ENCODE measurements around the gene GATA5.

Gene GATA5

DNA sequence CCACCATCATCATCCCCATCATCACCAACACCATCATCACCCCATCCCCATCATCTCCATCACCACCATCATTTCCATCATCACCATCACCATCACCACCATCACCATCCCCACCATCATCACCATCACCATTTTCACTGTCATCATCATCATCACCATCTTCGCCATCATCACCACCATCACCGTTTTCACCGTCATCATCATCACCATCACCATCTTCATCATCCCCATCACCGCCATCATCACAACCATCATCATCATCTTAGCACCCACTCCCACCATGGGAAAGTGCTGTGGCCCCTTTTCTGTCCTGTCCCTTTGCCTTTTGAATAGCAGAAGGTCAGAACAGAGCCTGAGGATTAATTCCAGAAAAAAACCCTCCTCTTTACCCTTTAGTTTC is 28.5 kb upstream of the GATA5 start:
- peaks cover 9% of the 10 kb centered on the region for H3K4me1 ChIP-seq (ENCODE audit: insufficient read depth, insufficient read length)
- H3K9me3 ChIP-seq (ENCODE audit: insufficient read depth, low read length): no peaks in the 10 kb centered on the region
- DNase-seq (ENCODE audit: low read depth, low spot score): no peak
- H3K36me3 ChIP-seq (ENCODE audit: insufficient read depth, insufficient read length, low read length): no peaks in the 10 kb centered on the region
- no peak overlapping the region for H3K4me3 ChIP-seq (ENCODE audit: insufficient read length, low read depth)
- TF ChIP-seq SUZ12 (IDR thresholded peaks at IDR 0.05; ENCODE audit: extremely low read depth, insufficient read depth, insufficient read length): no peak
- no peak for TF ChIP-seq YY1 (IDR thresholded peaks at IDR 0.05; ENCODE audit: insufficient read depth, insufficient read length)
- TF ChIP-seq ZNF274 (IDR thresholded peaks at IDR 0.05; ENCODE audit: low read depth, low read length): no peak
- H3K9ac ChIP-seq (ENCODE audit: insufficient read length, low read depth): no peak overlapping the region
- peaks cover 7% of the 10 kb centered on the region for H3K27me3 ChIP-seq (ENCODE audit: insufficient read depth, insufficient read length)

DNA sequence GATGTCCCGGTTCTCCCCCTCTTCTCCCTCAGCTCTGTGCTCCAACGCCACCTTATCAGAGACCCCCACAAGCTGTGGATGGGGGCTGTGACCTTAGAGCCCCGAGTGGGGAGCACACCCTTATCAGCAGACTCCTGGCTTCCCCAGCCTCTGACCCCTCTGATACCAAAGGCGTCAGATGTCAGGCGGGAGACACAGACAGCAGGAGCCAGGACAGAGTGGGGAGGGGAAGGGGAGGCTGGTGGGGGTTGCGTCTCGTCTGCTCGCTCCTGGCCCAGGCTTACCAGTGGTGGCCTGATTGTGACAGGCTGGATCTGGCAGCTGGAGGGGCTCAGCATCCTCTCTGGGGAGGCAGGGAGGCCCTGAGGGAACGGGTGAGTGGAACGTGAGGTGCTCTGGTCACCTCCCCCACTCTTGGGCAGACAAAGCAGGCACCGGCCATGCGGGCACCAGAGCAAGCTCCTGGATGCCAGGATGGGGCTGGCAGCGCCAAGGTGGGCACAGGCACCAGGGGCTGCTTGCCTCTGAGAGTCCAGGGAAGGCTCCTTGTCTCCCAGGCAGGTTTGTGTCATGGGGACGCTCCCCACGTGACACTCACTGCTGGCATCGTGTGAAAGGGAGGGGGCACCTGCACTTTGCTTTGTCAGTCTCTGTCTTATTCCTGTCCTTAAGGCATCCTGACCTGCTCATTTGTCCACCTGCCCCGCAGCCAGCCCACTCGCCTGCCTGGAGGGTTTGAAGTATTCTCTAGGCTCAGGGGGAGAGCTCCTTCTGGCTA is 27.8 kb upstream of the GATA5 start:
- H3K4me3 ChIP-seq (ENCODE audit: insufficient read length, low read depth): no peak overlapping the region
- no peaks in the 10 kb centered on the region for H3K9me3 ChIP-seq (ENCODE audit: insufficient read depth, low read length)
- DNase-seq (ENCODE audit: low read depth, low spot score): no peak
- H3K27me3 ChIP-seq (ENCODE audit: insufficient read depth, insufficient read length): peaks cover 11% of the 10 kb centered on the region
- TF ChIP-seq SUZ12 (IDR thresholded peaks at IDR 0.05; ENCODE audit: extremely low read depth, insufficient read depth, insufficient read length) (no peak), ZNF274 (IDR thresholded peaks at IDR 0.05; ENCODE audit: low read depth, low read length) (no peak), YY1 (IDR thresholded peaks at IDR 0.05; ENCODE audit: insufficient read depth, insufficient read length) (no peak)
- no peaks in the 10 kb centered on the region for H3K36me3 ChIP-seq (ENCODE audit: insufficient read depth, insufficient read length, low read length)
- H3K9ac ChIP-seq (ENCODE audit: insufficient read length, low read depth): no peak overlapping the region
- H3K4me1 ChIP-seq (ENCODE audit: insufficient read depth, insufficient read length): peaks cover 8% of the 10 kb centered on the region

DNA sequence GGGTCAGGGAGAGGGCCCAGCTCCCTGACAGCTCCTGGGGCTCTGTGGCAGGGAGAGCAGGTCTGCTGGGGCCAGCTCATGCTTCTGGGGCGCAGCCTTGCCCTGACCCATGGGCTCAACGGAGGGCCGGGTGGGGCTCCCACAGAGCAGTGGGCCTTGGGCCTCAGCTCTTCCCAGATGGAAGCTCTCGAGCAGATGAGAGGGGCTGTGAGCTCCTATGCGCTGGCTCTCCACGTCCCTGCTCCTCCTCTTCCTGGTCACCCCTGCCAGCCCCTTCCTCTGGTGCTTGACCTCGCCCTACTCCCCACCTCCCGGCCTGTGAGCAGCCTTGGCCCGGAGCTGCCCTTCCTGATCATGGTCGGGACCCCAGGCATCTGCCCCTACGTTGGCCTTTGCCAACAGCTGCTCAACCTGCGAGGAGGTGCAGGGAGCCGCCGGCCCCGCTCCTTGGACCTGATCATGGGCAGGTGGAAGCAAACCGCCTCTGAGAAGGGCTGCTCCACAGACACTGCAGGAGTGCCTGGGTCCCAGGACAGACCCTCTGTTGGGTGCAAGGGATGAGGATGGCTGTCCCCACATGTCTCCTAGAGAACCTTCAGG is 26.8 kb upstream of the GATA5 start:
- DNase-seq (ENCODE audit: low read depth, low spot score): no peak
- H3K9ac ChIP-seq (ENCODE audit: insufficient read length, low read depth): no peak overlapping the region
- H3K27me3 ChIP-seq (ENCODE audit: insufficient read depth, insufficient read length): peaks cover 11% of the 10 kb centered on the region
- no peak overlapping the region for H3K4me3 ChIP-seq (ENCODE audit: insufficient read length, low read depth)
- H3K36me3 ChIP-seq (ENCODE audit: insufficient read depth, insufficient read length, low read length): no peaks in the 10 kb centered on the region
- TF ChIP-seq SUZ12 (IDR thresholded peaks at IDR 0.05; ENCODE audit: extremely low read depth, insufficient read depth, insufficient read length) (no peak), ZNF274 (IDR thresholded peaks at IDR 0.05; ENCODE audit: low read depth, low read length) (no peak), YY1 (IDR thresholded peaks at IDR 0.05; ENCODE audit: insufficient read depth, insufficient read length) (no peak)
- H3K9me3 ChIP-seq (ENCODE audit: insufficient read depth, low read length): no peaks in the 10 kb centered on the region
- peaks cover 7% of the 10 kb centered on the region for H3K4me1 ChIP-seq (ENCODE audit: insufficient read depth, insufficient read length)

DNA sequence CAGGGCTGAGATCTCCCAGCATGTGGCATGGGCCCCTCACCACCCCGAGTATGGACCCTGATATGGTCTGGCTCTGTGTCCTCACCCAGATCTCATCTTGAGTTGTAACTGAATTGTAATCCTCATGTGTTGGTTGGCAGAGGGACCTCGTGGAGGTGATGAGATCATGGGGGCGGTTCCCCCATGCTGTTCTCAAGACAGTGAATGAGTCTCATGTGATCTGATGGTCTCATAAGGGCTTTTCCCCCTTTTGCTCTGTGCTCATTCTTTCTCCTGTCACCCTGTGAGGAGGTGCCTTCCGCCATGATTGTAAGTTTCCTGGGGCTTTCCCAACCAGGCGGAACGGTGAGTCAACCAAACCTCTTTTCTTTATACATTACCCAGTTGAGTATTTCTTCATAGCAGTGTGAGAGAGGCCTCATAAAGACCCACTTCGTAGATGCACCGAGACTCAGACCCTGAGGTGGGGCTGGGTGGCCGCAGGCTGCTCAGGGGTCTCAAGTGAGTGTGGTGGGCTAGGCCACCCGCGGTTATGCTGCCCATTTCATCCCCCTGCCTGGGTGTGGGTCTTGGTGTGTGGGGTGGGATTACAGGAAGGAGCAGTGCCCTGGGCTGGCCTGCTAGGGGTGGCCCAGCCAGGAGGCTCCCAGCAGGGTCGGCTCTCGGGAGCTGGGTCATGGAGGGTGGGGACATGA is 26.2 kb upstream of the GATA5 start:
- no peaks in the 10 kb centered on the region for H3K36me3 ChIP-seq (ENCODE audit: insufficient read depth, insufficient read length, low read length)
- TF ChIP-seq SUZ12 (IDR thresholded peaks at IDR 0.05; ENCODE audit: extremely low read depth, insufficient read depth, insufficient read length) (no peak), ZNF274 (IDR thresholded peaks at IDR 0.05; ENCODE audit: low read depth, low read length) (no peak), YY1 (IDR thresholded peaks at IDR 0.05; ENCODE audit: insufficient read depth, insufficient read length) (no peak)
- H3K9ac ChIP-seq (ENCODE audit: insufficient read length, low read depth): no peak overlapping the region
- no peaks in the 10 kb centered on the region for H3K9me3 ChIP-seq (ENCODE audit: insufficient read depth, low read length)
- DNase-seq (ENCODE audit: low read depth, low spot score): no peak
- no peak overlapping the region for H3K4me3 ChIP-seq (ENCODE audit: insufficient read length, low read depth)
- peaks cover 11% of the 10 kb centered on the region for H3K27me3 ChIP-seq (ENCODE audit: insufficient read depth, insufficient read length)
- peaks cover 11% of the 10 kb centered on the region for H3K4me1 ChIP-seq (ENCODE audit: insufficient read depth, insufficient read length)

DNA sequence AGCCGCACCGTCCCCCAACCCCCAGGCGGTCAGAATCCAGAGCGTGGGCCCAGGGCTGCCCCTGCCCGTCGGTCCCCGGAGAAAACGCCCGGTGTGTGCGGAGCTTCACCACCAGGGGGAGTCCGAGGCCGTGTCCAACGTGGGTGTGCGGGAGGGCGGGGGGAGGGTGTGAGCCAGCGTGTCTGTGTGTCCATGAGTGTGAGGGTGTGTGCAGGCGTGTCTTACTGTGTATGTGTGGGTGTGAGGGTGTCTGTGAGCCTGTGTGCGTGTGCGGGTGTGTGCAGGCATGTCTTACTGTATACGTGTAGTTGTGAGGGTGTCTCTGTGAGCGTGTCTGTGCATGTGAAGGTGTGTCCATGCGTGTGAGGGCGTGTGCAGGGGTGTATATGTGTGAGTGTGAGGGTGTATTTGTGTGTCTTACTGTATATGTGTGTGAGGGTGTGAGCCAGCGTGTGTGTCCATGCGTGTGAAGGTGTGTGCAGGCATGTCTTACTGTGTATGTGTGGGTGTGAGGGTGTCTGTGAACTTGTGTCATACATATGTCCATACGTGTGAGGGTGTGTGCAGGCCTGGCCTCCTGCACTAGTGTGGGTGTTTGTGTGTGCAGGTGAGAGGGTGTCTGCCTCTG is 24.6 kb upstream of the GATA5 start:
- no peak for DNase-seq (ENCODE audit: low read depth, low spot score)
- Histone ChIP-seq H3K4me1 (ENCODE audit: insufficient read depth, insufficient read length) (peaks cover 23% of the 10 kb centered on the region), H3K36me3 (ENCODE audit: insufficient read depth, insufficient read length, low read length) (no peaks in the 10 kb centered on the region), H3K27me3 (ENCODE audit: insufficient read depth, insufficient read length) (peaks cover 11% of the 10 kb centered on the region), H3K9ac (ENCODE audit: insufficient read length, low read depth) (no peak overlapping the region), H3K4me3 (ENCODE audit: insufficient read length, low read depth) (no peak overlapping the region), H3K9me3 (ENCODE audit: insufficient read depth, low read length) (no peaks in the 10 kb centered on the region)
- TF ChIP-seq ZNF274 (IDR thresholded peaks at IDR 0.05; ENCODE audit: low read depth, low read length) (no peak), YY1 (IDR thresholded peaks at IDR 0.05; ENCODE audit: insufficient read depth, insufficient read length) (no peak), SUZ12 (IDR thresholded peaks at IDR 0.05; ENCODE audit: extremely low read depth, insufficient read depth, insufficient read length) (no peak)

DNA sequence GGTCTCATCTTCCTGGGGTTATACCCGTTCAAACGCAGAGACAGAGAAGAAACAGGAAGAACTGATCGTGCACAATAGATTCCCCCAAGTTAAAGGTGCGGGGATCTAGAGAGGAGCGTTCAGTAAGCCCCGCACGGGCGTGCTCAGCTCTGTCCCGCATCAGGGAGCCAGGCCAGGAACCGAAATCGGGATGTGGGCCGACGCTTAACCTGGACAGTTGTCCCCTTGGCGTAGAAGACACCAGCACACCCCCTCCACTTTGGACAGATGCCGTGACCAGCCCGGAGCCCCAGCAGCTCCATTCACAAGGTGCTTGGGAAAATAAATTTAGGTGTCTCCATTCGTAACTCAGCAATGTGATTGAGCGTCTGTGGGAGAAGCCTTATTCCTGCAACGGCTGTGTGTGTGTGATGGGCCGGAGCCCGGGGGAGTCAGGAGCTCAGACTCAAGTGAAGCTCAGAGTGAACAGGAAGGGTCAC is 24.0 kb upstream of the GATA5 start:
- Histone ChIP-seq H3K4me3 (ENCODE audit: insufficient read length, low read depth) (no peak overlapping the region), H3K36me3 (ENCODE audit: insufficient read depth, insufficient read length, low read length) (no peaks in the 10 kb centered on the region), H3K9ac (ENCODE audit: insufficient read length, low read depth) (no peak overlapping the region), H3K9me3 (ENCODE audit: insufficient read depth, low read length) (no peaks in the 10 kb centered on the region), H3K27me3 (ENCODE audit: insufficient read depth, insufficient read length) (peaks cover 11% of the 10 kb centered on the region), H3K4me1 (ENCODE audit: insufficient read depth, insufficient read length) (peaks cover 26% of the 10 kb centered on the region)
- TF ChIP-seq ZNF274 (IDR thresholded peaks at IDR 0.05; ENCODE audit: low read depth, low read length) (no peak), SUZ12 (IDR thresholded peaks at IDR 0.05; ENCODE audit: extremely low read depth, insufficient read depth, insufficient read length) (no peak), YY1 (IDR thresholded peaks at IDR 0.05; ENCODE audit: insufficient read depth, insufficient read length) (no peak)
- no peak for DNase-seq (ENCODE audit: low read depth, low spot score)

All from NT2/D1 (cell line).